NCI-H1436 (cell line): ENCODE measurements around the gene DCHS1.
"Not testable (repeated sequence)": the region's sequence is repeated elsewhere in the genome, so short reads cannot be mapped to it uniquely, and the experiment has no call there.

Source experiments
- DNase-seq: peaks from one replicate; lab custom pipeline; 2025; lab: John Stamatoyannopoulos, UW

DCHS1 gene

GRCh38 chr11:6655790-6656583 is at the start of gene DCHS1:
DCHS1 (minus strand) TSS chr11:6655809; CDS start chr11:6641613, 14,196 bp downstream.
- peak; percentile 41 for DNase-seq

GRCh38 chr11:6703247-6704063 is 47.8 kb upstream of the DCHS1 start:
- no peak for DNase-seq

- DNase-seq = not testable (repeated sequence)
Measured at GRCh38 chr11:6701955-6702354, 46.3 kb upstream of the DCHS1 start.

GRCh38 chr11:6695377-6695776 is 39.8 kb upstream of the DCHS1 start:
- DNase-seq = no peak

- DNase-seq = no peak
Measured at GRCh38 chr11:6694229-6694535, 38.6 kb upstream of the DCHS1 start.

GRCh38 chr11:6693342-6694228 is 38.0 kb upstream of the DCHS1 start:
- no peak for DNase-seq

GRCh38 chr11:6692128-6692527 is 36.5 kb upstream of the DCHS1 start:
- DNase-seq = no peak

GRCh38 chr11:6690431-6691132 is 35.0 kb upstream of the DCHS1 start:
- DNase-seq = not testable (repeated sequence)

GRCh38 chr11:6687876-6688275 is 32.3 kb upstream of the DCHS1 start:
- no peak for DNase-seq

- DNase-seq = no peak
Measured at GRCh38 chr11:6686006-6686405, 30.4 kb upstream of the DCHS1 start.

GRCh38 chr11:6684068-6684467 is 28.5 kb upstream of the DCHS1 start:
- DNase-seq = not testable (repeated sequence)

GRCh38 chr11:6682936-6683861 is 27.6 kb upstream of the DCHS1 start, which contains the start of gene MRPL17:
MRPL17 (minus strand) TSS chr11:6683340; CDS start chr11:6683296, 44 bp downstream.
- DNase-seq = peak; percentile 98

- DNase-seq = no peak
Measured at GRCh38 chr11:6682591-6682935, 27.0 kb upstream of the DCHS1 start.

- no peak for DNase-seq
Measured at GRCh38 chr11:6681949-6682348, 26.3 kb upstream of the DCHS1 start.

GRCh38 chr11:6681505-6681904 is 25.9 kb upstream of the DCHS1 start:
- DNase-seq = no peak

GRCh38 chr11:6677018-6677417 is 21.4 kb upstream of the DCHS1 start:
- DNase-seq = no peak

GRCh38 chr11:6674862-6675261 is 19.3 kb upstream of the DCHS1 start:
- no peak for DNase-seq

- no peak for DNase-seq
Measured at GRCh38 chr11:6674219-6674597, 18.6 kb upstream of the DCHS1 start.

- DNase-seq = no peak
Measured at GRCh38 chr11:6673523-6674218, 18.1 kb upstream of the DCHS1 start.

- no peak for DNase-seq
Measured at GRCh38 chr11:6671991-6672390, 16.4 kb upstream of the DCHS1 start.
